ENCODE results near the gene MAN2B2. TPM values are rescaled to one million over a fixed set of nuclear protein-coding genes. Genes with fewer than 3 reads are reported as not detected.
A peak's percentile ranks its signal among the peaks of the same experiment; 100 is the strongest.

The MAN2B2 gene
- total and polyA plus RNA-seq, 2 of the 4 experiments (the other 2 are of a cell fraction) = 13.4 to 34.1 TPM

GRCh38 chr4:6568689-6569332 is 6.2 kb upstream of the MAN2B2 start:
- Histone ChIP-seq H4K20me1 (ENCODE audit: insufficient read depth, low read length) (no peaks in the 10 kb centered on the region), H3K79me1 (ENCODE audit: low read depth in 1 of 2, low read length in 2 of 2) (no peaks in the 10 kb centered on the region), H3K9me1 (ENCODE audit: insufficient read depth, low read length) (no peaks in the 10 kb centered on the region), H3K23ac (ENCODE audit: low read depth, low read length) (no peak overlapping the region), H3K4me3 (ENCODE audit: insufficient read depth, low read depth, low read length) (no peak overlapping the region), H2BK120ac (ENCODE audit: low read depth, low read length) (no peak overlapping the region), H4K8ac (ENCODE audit: low read depth in 2 of 2, low read length in 2 of 2) (no peak overlapping the region), H4K5ac (ENCODE audit: low read depth, low read length) (no peak overlapping the region), H2BK20ac (ENCODE audit: low read depth, low read length) (no peak overlapping the region), H3K9me3 (ENCODE audit: control insufficient read depth, insufficient read depth, low read length) (peaks cover 17% of the 10 kb centered on the region), H3K4me1 (ENCODE audit: control insufficient read depth, insufficient read depth, low read length) (peaks cover 5% of the 10 kb centered on the region; the same call in 1 of the 2 replicates), H2AFZ (replicated peaks; ENCODE audit: low read length, poor library complexity) (no peak overlapping the region), H2AK9ac (replicated peaks; ENCODE audit: low read depth, low read length, poor library complexity) (no peak overlapping the region), H2BK15ac (ENCODE audit: low read depth, low read length) (no peak overlapping the region), H3K56ac (ENCODE audit: extremely low read depth, insufficient read depth, low read length) (no peak overlapping the region), H3K4ac (ENCODE audit: low read depth, low read length) (no peak overlapping the region), H4K91ac (ENCODE audit: insufficient read depth, low read depth, low read length) (no peak overlapping the region), H3K27me3 (ENCODE audit: control insufficient read depth, insufficient read depth, low read length) (peaks cover 40% of the 10 kb centered on the region), H2AK5ac (ENCODE audit: low read depth, low read length) (no peak overlapping the region), H3K4me2 (ENCODE audit: low read depth, low read length) (no peak overlapping the region), H3K36me3 (ENCODE audit: control insufficient read depth, insufficient read depth, low read length) (no peaks in the 10 kb centered on the region), H3K9ac (ENCODE audit: low read depth, low read length) (no peak overlapping the region), H2BK5ac (ENCODE audit: low read depth, low read length, poor library complexity, severe bottlenecking) (no peak overlapping the region), H3K14ac (replicated peaks; ENCODE audit: low read depth, low read length) (no peak overlapping the region), H3K18ac (ENCODE audit: low read depth, low read length) (no peak overlapping the region), H3K27ac (ENCODE audit: insufficient read depth, low read length) (no peak overlapping the region)
- BruUV-seq (replicated peaks) = no TSS peak
- TF ChIP-seq ELK1 (IDR thresholded peaks at IDR 0.05; ENCODE audit: borderline replicate concordance, low read depth, low read length) = no peak
- peak; percentile 39; the same call in 1 of the 2 replicates for TF ChIP-seq FOS (IDR thresholded peaks at IDR 0.05; ENCODE audit: low read depth, low read length)
- ATAC-seq (ENCODE audit: low read depth) (peak; percentile 75), DNase-seq (peak; percentile 79)
- ChIA-PET POLR2A (ENCODE audit: unreplicated experiment) (no interaction called here), CTCF (no interaction called here)
- intact Hi-C loops (cut with micrococcal nuclease) = no loop called here
- in situ Hi-C loops (cut with MboI; ENCODE audit: low sequenced_read_pairs) = no loop called here
- dilution Hi-C loops (cut with HindIII; ENCODE audit: low sequenced_read_pairs, unreplicated experiment) = no loop called here
- WGBS, 2 experiments (ENCODE audit: extremely low coverage in 2 of 2, insufficient read length in 1 of 2) = 100% methylated on average over 1 of the region's 13 CpGs; no CpG with 5 or more reads in 1 of the 2 experiments

All from IMR-90 (cell line).